SK-N-SH treated with all-trans-retinoic acid at 6 μM for 48 hours (cell line): ENCODE measurements around the gene RTP3.

Experiments used
- ATAC-seq: fragments of 200-7000 bp; cut with Tn5 transposase; 3 replicates; pipeline ENCODE4 v1.9.1; 2020; ENCODE audit warnings: mild to moderate bottlenecking, moderate library complexity
- ARNTL ChIP-seq: fragments of 450-650 bp; formaldehyde crosslinking; IDR thresholded peaks from 2 replicates; pipeline ENCODE4 v1.5.0; 2020; ENCODE audit warnings: low read depth, mild to moderate bottlenecking, moderate library complexity, borderline replicate concordance
- BACH2 ChIP-seq: fragments of 250-450 bp; sonication (Bioruptor Pico); IDR thresholded peaks from 2 replicates; pipeline ENCODE4 v1.9.0; 2021; ENCODE audit warnings: mild to moderate bottlenecking, borderline replicate concordance
- CREB5 ChIP-seq: fragments of 250-450 bp; sonication (Bioruptor Pico); IDR thresholded peaks from 2 replicates; pipeline ENCODE4 v1.5.1; 2020; ENCODE audit warnings: low read depth, mild to moderate bottlenecking, moderate library complexity
- CSDC2 ChIP-seq: fragments of 250-450 bp; sonication (Bioruptor Pico); IDR thresholded peaks from 2 replicates; pipeline ENCODE4 v1.5.0; 2020; ENCODE audit warnings: mild to moderate bottlenecking, moderate library complexity
- CSRNP3 ChIP-seq: fragments of 250-450 bp; sonication (Bioruptor Pico); IDR thresholded peaks from 2 replicates; pipeline ENCODE4 v1.5.1; 2021; ENCODE audit warnings: mild to moderate bottlenecking, moderate library complexity
- ESRRG ChIP-seq: fragments of 250-450 bp; sonication (Bioruptor Pico); IDR thresholded peaks from 2 replicates; pipeline ENCODE4 v1.6.1; 2021; ENCODE audit warnings: mild to moderate bottlenecking
- GLIS3 ChIP-seq: fragments of 250-450 bp; sonication (Bioruptor Pico); IDR thresholded peaks from 2 replicates; pipeline ENCODE4 v1.5.0; 2020; ENCODE audit warnings: mild to moderate bottlenecking, moderate library complexity
- ISL1 ChIP-seq: fragments of 250-450 bp; sonication (Bioruptor Pico); IDR thresholded peaks from 2 replicates; pipeline ENCODE4 v2.1.2; 2022; ENCODE audit warnings: mild to moderate bottlenecking, moderate library complexity
- OSR1 ChIP-seq: fragments of 250-450 bp; sonication (Bioruptor Pico); IDR thresholded peaks from 2 replicates; pipeline ENCODE4 v1.8.0; 2022; ENCODE audit warnings: moderate library complexity, mild to moderate bottlenecking, inconsistent platforms
- PATZ1 ChIP-seq: fragments of 250-450 bp; sonication (Bioruptor Pico); IDR thresholded peaks from 2 replicates; pipeline ENCODE4 v1.8.0; 2020; ENCODE audit warnings: mild to moderate bottlenecking, moderate library complexity, borderline replicate concordance
- POU6F1 ChIP-seq: fragments of 250-450 bp; sonication (Bioruptor Pico); IDR thresholded peaks from 2 replicates; pipeline ENCODE4 v1.8.0; 2021; ENCODE audit warnings: low read depth, mild to moderate bottlenecking, moderate library complexity, borderline replicate concordance
- PPARA ChIP-seq: fragments of 250-450 bp; sonication (Bioruptor Pico); IDR thresholded peaks from 2 replicates; pipeline ENCODE4 v1.5.0; 2020; ENCODE audit warnings: mild to moderate bottlenecking, borderline replicate concordance
- RARB ChIP-seq: fragments of 250-450 bp; sonication (Bioruptor Pico); IDR thresholded peaks from 2 replicates; pipeline ENCODE4 v1.8.0; 2021; ENCODE audit warnings: mild to moderate bottlenecking, moderate library complexity
- SNAI2 ChIP-seq: fragments of 250-450 bp; sonication (Bioruptor Pico); IDR thresholded peaks from 2 replicates; pipeline ENCODE4 v1.5.0; 2020; ENCODE audit warnings: mild to moderate bottlenecking, moderate library complexity
- TCF4 ChIP-seq: fragments of 250-450 bp; sonication (Bioruptor Pico); IDR thresholded peaks from 2 replicates; pipeline ENCODE4 v1.8.0; 2021; ENCODE audit warnings: mild to moderate bottlenecking, moderate library complexity, borderline replicate concordance
- TOX ChIP-seq: fragments of 250-450 bp; sonication (Bioruptor Pico); IDR thresholded peaks from 2 replicates; pipeline ENCODE4 v1.8.0; 2021; ENCODE audit warnings: mild to moderate bottlenecking, moderate library complexity, borderline replicate concordance
- TSHZ2 ChIP-seq: fragments of 250-450 bp; sonication (Bioruptor Pico); IDR thresholded peaks from 2 replicates; pipeline ENCODE4 v1.5.0; 2020; ENCODE audit warnings: mild to moderate bottlenecking, moderate library complexity
- ZC3H10 ChIP-seq: fragments of 250-450 bp; sonication (Bioruptor Pico); IDR thresholded peaks from 2 replicates; pipeline ENCODE4 v1.5.1; 2021; ENCODE audit warnings: mild to moderate bottlenecking, moderate library complexity
- ZFP3 ChIP-seq: fragments of 250-450 bp; sonication (Bioruptor Pico); IDR thresholded peaks from 2 replicates; pipeline ENCODE4 v1.5.0; 2020; ENCODE audit warnings: mild to moderate bottlenecking, moderate library complexity
- ZNF565 ChIP-seq: fragments of 450-650 bp; formaldehyde crosslinking; conservative IDR thresholded peaks from 2 replicates; pipeline ENCODE4 v1.5.0; 2020; ENCODE audit warnings: low read depth, mild to moderate bottlenecking, moderate library complexity
- ZNF70 ChIP-seq: fragments of 450-650 bp; formaldehyde crosslinking; IDR thresholded peaks from 2 replicates; pipeline ENCODE4 v1.5.0; 2020; ENCODE audit warnings: mild to moderate bottlenecking, moderate library complexity
- ZNF8 ChIP-seq: fragments of 450-650 bp; formaldehyde crosslinking; IDR thresholded peaks from 2 replicates; pipeline ENCODE4 v1.5.0; 2020; ENCODE audit warnings: mild to moderate bottlenecking, moderate library complexity

RTP3 gene

GRCh38 chr3:46460051-46460450, 37.7 kb upstream of the RTP3 start:
- TF ChIP-seq CSRNP3 (CRISPR knock-in tag) (no peak), TCF4 (CRISPR knock-in tag) (no peak), SNAI2 (CRISPR knock-in tag) (no peak), ZNF8 (CRISPR knock-in tag) (no peak)
- TF ChIP-seq, all 23 proteins: peak for 0
- ATAC-seq, result no peak

GRCh38 chr3:46462111-46462510, 35.7 kb upstream of the RTP3 start:
- no peak for TF ChIP-seq GLIS3 (CRISPR knock-in tag)
- TF ChIP-seq, all 23 proteins: peak for 0
- peak; percentile 26; the same call in 1 of the 3 replicates for ATAC-seq

GRCh38 chr3:46462511-46462910, 35.3 kb upstream of the RTP3 start:
- TF ChIP-seq ZC3H10 (CRISPR knock-in tag), result no peak
- no peak for TF ChIP-seq CREB5 (CRISPR knock-in tag)
- TF ChIP-seq ARNTL (CRISPR knock-in tag), result no peak
- TF ChIP-seq ESRRG (CRISPR knock-in tag), result no peak
- TF ChIP-seq POU6F1 (CRISPR knock-in tag), result no peak
- TF ChIP-seq TOX, result no peak
- TF ChIP-seq ZNF8 (CRISPR knock-in tag), result no peak
- TF ChIP-seq PATZ1 (CRISPR knock-in tag), result no peak
- TF ChIP-seq CSDC2 (CRISPR knock-in tag), result no peak
- no peak for TF ChIP-seq BACH2 (CRISPR knock-in tag)
- TF ChIP-seq ZNF565 (CRISPR knock-in tag), result no peak
- TF ChIP-seq ISL1 (CRISPR knock-in tag), result no peak
- TF ChIP-seq TCF4 (CRISPR knock-in tag), result no peak
- no peak for TF ChIP-seq PPARA
- no peak for ATAC-seq

GRCh38 chr3:46463120-46463867, 34.5 kb upstream of the RTP3 start:
- no peak for ATAC-seq
- TF ChIP-seq SNAI2 (CRISPR knock-in tag) (no peak), CSDC2 (CRISPR knock-in tag) (no peak), OSR1 (CRISPR knock-in tag) (no peak), ZC3H10 (CRISPR knock-in tag) (no peak), ARNTL (CRISPR knock-in tag) (no peak), ZFP3 (no peak), GLIS3 (CRISPR knock-in tag) (no peak), ZNF8 (CRISPR knock-in tag) (no peak), PATZ1 (CRISPR knock-in tag) (no peak), BACH2 (CRISPR knock-in tag) (no peak), ZNF565 (CRISPR knock-in tag) (no peak), TSHZ2 (no peak), PPARA (no peak), CREB5 (CRISPR knock-in tag) (no peak), RARB (no peak), ESRRG (CRISPR knock-in tag) (no peak), ZNF70 (CRISPR knock-in tag) (no peak), TCF4 (CRISPR knock-in tag) (no peak), ISL1 (CRISPR knock-in tag) (no peak)
